K562 (cell line): ENCODE measurements around the gene CHD8. TPM values are rescaled to one million over a fixed set of nuclear protein-coding genes. Genes with fewer than 3 reads are reported as not detected.

ENCODE experiments used
- ARID3A ChIP-seq: IDR thresholded peaks from 2 replicates; pipeline ENCODE4 v1.6.1; 2012; ENCODE audit warnings: low read depth, low read length, improper control_type of control experiment, borderline replicate concordance
- E4F1 ChIP-seq: fragments of 250-450 bp; sonication (Bioruptor Pico); IDR thresholded peaks from 2 replicates; pipeline ENCODE4 v1.5.0; 2021; ENCODE audit warnings: mild to moderate bottlenecking, borderline replicate concordance
- HOXB6 ChIP-seq: fragments of 250-450 bp; sonication (Bioruptor Pico); IDR thresholded peaks from 2 replicates; pipeline ENCODE4 v1.5.1; 2022; ENCODE audit warnings: mild to moderate bottlenecking, borderline replicate concordance
- RBFOX2 ChIP-seq: fragments of 200-400 bp; formaldehyde crosslinking; IDR thresholded peaks from 2 replicates; pipeline ENCODE4 v1.6.1; 2017; ENCODE audit warnings: low read depth, mild to moderate bottlenecking, low read length, moderate library complexity
- REST ChIP-seq, 2 experiments: fragments of 450-650 bp; formaldehyde crosslinking in 1 of 2; IDR thresholded peaks; 2 replicates each; pipeline versions ENCODE4 v1.4.0 to v1.6.1; 2014 to 2020; ENCODE audit warnings: mild to moderate bottlenecking in 2 of 2, borderline replicate concordance in 1 of 2, low read depth in 1 of 2
- RUNX1 ChIP-seq: sonication (generic); IDR thresholded peaks from 2 replicates; pipeline ENCODE4 v1.6.1; 2016; ENCODE audit warnings: antibody characterized with exemption, low read depth
- SMARCC2 ChIP-seq: fragments of 450-650 bp; IDR thresholded peaks from 2 replicates; pipeline ENCODE4 v1.6.1; 2017; ENCODE audit warnings: antibody characterized with exemption, moderate library complexity, mild to moderate bottlenecking, low read depth
- TARDBP ChIP-seq: fragments of 450-650 bp; IDR thresholded peaks from 2 replicates; pipeline ENCODE4 v1.6.1; 2016
- TEAD4 ChIP-seq, 2 experiments: sonication (generic) in 1 of 2; formaldehyde crosslinking in 1 of 2; IDR thresholded peaks; 2 replicates each; pipeline versions ENCODE4 v1.6.1 to v1.8.0; 2012 to 2022; ENCODE audit warnings: borderline replicate concordance in 1 of 2, inconsistent platforms in 1 of 2, low read length in 1 of 2, mild to moderate bottlenecking in 1 of 2, missing genetic modification reagents in 1 of 2
- THAP7 ChIP-seq: fragments of 250-450 bp; sonication (Bioruptor Pico); IDR thresholded peaks from 2 replicates; pipeline ENCODE4 v1.5.0; 2021
- ZNF212 ChIP-seq: fragments of 450-650 bp; formaldehyde crosslinking; IDR thresholded peaks from 2 replicates; pipeline ENCODE4 v1.4.0; 2020; ENCODE audit warnings: mild to moderate bottlenecking
- ZNF444 ChIP-seq: fragments of 250-450 bp; sonication (Bioruptor Pico); IDR thresholded peaks from 2 replicates; pipeline ENCODE4 v1.4.0; 2020; ENCODE audit warnings: mild to moderate bottlenecking, moderate library complexity
- polyA plus RNA-seq, 8 experiments: library from polyadenylated mRNA; depleted of rRNA in 4 of 8; stranded (reverse) in 5 of 8; unstranded in 3 of 8; fragments of >200 nt; fragmentation: Nextera tagmentation in 2 of 8; fragmentation: Illumina TruSeq in 1 of 8; extraction: Ambion mirVana in 2 of 8; extraction: Trizol in 1 of 8; gene quantifications; 2 replicates each; pipeline versions ENCODE4 v1.2.1 to v1.2.3, GENCODE V29; 2011 to 2014; ENCODE audit warnings: inconsistent platforms in 1 of 8, missing spikeins in 1 of 8
- total RNA-seq, 7 experiments: library from RNA; depleted of rRNA in 6 of 7; stranded (reverse); fragments of >200 nt in 6 of 7; fragmentation: Illumina TruSeq in 2 of 7; extraction: Trizol in 2 of 7; gene quantifications; 2 replicates each; pipeline versions ENCODE4 v1.2.1 to v1.2.3, GENCODE V29; 2011 to 2021; ENCODE audit warnings: low replicate concordance in 1 of 7

The CHD8 gene
- total and polyA plus RNA-seq, 9 of the 15 experiments (the other 6 are each of a cell fraction or from before 2014, with no cell fraction given) = 11.1 to 51.2 (median 32.8) TPM

- peak; percentile 81 for TF ChIP-seq REST (IDR thresholded peaks at IDR 0.05; ENCODE audit: borderline replicate concordance)
- no peak for TF ChIP-seq REST (CRISPR knock-in tag; IDR thresholded peaks at IDR 0.05; ENCODE audit: low read depth)
- TF ChIP-seq ZNF212 = no peak
- no peak for TF ChIP-seq TARDBP
- TF ChIP-seq E4F1 (CRISPR knock-in tag) = no peak
- TF ChIP-seq TEAD4 (IDR thresholded peaks at IDR 0.05; ENCODE audit: low read length) = peak; percentile 29; the same call in 1 of the 2 replicates
- no peak for TF ChIP-seq TEAD4 (CRISPR knock-in tag; IDR thresholded peaks at IDR 0.05; ENCODE audit: borderline replicate concordance)
- TF ChIP-seq HOXB6 (CRISPR knock-in tag) = no peak
- no peak for TF ChIP-seq THAP7 (CRISPR knock-in tag)
- no peak for TF ChIP-seq ARID3A
- TF ChIP-seq ZNF444 (CRISPR knock-in tag) = no peak
- TF ChIP-seq SMARCC2 = no peak
- TF ChIP-seq RUNX1 = no peak
- TF ChIP-seq RBFOX2 = peak; percentile 79
Measured at GRCh38 chr14:21383848-21384493, 72.0 kb downstream of the CHD8 start, which contains the start of gene SUPT16H (continued).
